Gastroesophageal sphincter (tissue), 3 donors: Measurements from ENCODE around the gene RAPGEF3.

Source experiments
- POLR2A ChIP-seq, 2 donors: fragments of 450-650 bp; IDR thresholded peaks; one replicate each; pipeline ENCODE4 v1.6.1; 2017; ENCODE audit warnings: antibody characterized with exemption in 2 of 2, mild to moderate bottlenecking in 2 of 2, moderate library complexity in 1 of 2
- TF ChIP-seq, protein P1 (sequence below), 4 experiments: fragments of 200-600 bp in 2 of 4; fragments of 450-650 bp in 2 of 4; sonication (generic) in 1 of 4; IDR thresholded peaks; one replicate each; pipeline ENCODE4 v1.5.1; 2017 to 2019; ENCODE audit warnings: antibody characterized with exemption in 4 of 4, mild to moderate bottlenecking in 2 of 4, moderate library complexity in 2 of 4

GRCh38 chr12:47752121-47752520 lies 6.6 kb downstream of the RAPGEF3 start:
- TF ChIP-seq, protein P1, sequence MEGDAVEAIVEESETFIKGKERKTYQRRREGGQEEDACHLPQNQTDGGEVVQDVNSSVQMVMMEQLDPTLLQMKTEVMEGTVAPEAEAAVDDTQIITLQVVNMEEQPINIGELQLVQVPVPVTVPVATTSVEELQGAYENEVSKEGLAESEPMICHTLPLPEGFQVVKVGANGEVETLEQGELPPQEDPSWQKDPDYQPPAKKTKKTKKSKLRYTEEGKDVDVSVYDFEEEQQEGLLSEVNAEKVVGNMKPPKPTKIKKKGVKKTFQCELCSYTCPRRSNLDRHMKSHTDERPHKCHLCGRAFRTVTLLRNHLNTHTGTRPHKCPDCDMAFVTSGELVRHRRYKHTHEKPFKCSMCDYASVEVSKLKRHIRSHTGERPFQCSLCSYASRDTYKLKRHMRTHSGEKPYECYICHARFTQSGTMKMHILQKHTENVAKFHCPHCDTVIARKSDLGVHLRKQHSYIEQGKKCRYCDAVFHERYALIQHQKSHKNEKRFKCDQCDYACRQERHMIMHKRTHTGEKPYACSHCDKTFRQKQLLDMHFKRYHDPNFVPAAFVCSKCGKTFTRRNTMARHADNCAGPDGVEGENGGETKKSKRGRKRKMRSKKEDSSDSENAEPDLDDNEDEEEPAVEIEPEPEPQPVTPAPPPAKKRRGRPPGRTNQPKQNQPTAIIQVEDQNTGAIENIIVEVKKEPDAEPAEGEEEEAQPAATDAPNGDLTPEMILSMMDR (IDR thresholded peaks at IDR 0.05): no peak
- no peak for TF ChIP-seq POLR2A (IDR thresholded peaks at IDR 0.05)
